HFFc6 (cell line): Measurements from ENCODE around the gene MYL10. TPM values are rescaled to one million over a fixed set of nuclear protein-coding genes. Genes with fewer than 3 reads are reported as not detected.
"Not testable (repeated sequence)": the region's sequence is repeated elsewhere in the genome, so short reads cannot be mapped to it uniquely, and the experiment has no call there.

Source experiments
- DNase-seq: peaks from one replicate; pipeline ENCODE4 v3.0.0-alpha.2; 2018
- H3K27ac Mint-ChIP-seq: 2 replicates; pipeline ENCODE4 v1.8.0; 2020; ENCODE audit warnings: mild to moderate bottlenecking, mixed read lengths
- H3K27me3 Mint-ChIP-seq: 2 replicates; pipeline ENCODE4 v1.8.0; 2021; ENCODE audit warnings: mild to moderate bottlenecking, moderate library complexity, mixed read lengths; ENCODE audit not compliant: insufficient read depth
- H3K36me3 Mint-ChIP-seq: 2 replicates; pipeline ENCODE4 v1.8.0; 2021; ENCODE audit warnings: low read depth, mixed read lengths
- H3K4me1 Mint-ChIP-seq: 2 replicates; pipeline ENCODE4 v1.8.0; 2020; ENCODE audit warnings: low read depth, mixed read lengths
- H3K4me3 Mint-ChIP-seq: 2 replicates; pipeline ENCODE4 v1.8.0; 2020; ENCODE audit warnings: mild to moderate bottlenecking, moderate library complexity, mixed read lengths
- H3K9me3 Mint-ChIP-seq: 2 replicates; pipeline ENCODE4 v1.8.0; 2020; ENCODE audit warnings: mild to moderate bottlenecking, mixed read lengths
- total RNA-seq, 6 experiments: library from RNA; stranded (reverse); fragmentation: NEBNext Ultra II Directional; extraction: Animal tissue kit (Norgen Biotek cat#: 25700); gene quantifications; 2 replicates in 1 of 6; 3 replicates in 5 of 6; pipeline ENCODE4 v1.2.3, GENCODE V29; 2021
- TF ChIP-seq, protein P1 (sequence below): fragments of 200-600 bp; sonication (generic); IDR thresholded peaks from 2 replicates; pipeline ENCODE4 v1.5.0; 2021; ENCODE audit warnings: antibody characterized with exemption, mild to moderate bottlenecking

MYL10 gene
- total RNA-seq, 6 experiments from 2014 or later: not detected

DNA sequence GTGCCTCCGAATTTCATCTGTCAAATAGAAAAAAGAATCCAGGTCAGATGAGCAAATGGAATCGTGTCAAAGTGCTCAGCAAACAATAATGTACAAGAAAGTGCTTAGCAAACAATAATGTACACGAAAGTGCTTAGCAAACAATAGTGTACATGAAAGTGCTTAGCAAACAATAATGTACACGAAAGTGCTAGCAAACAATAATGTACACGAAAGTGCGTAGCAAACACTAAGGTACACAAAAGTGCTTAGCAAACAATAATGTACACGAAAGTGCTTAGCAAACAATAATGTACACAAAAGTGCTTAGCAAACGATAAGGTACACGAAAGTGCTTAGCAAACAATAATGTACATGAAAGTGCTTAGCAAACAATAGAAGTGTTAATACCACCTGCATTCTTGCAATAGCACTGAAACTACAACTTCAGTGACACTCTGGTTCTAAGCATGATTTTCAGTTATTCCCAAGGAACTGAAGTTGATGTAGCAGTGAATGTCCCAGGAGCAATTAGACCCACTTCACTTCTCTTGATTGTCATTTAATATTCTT lies 33.4 kb upstream of the MYL10 start:
- TF ChIP-seq, protein P1, sequence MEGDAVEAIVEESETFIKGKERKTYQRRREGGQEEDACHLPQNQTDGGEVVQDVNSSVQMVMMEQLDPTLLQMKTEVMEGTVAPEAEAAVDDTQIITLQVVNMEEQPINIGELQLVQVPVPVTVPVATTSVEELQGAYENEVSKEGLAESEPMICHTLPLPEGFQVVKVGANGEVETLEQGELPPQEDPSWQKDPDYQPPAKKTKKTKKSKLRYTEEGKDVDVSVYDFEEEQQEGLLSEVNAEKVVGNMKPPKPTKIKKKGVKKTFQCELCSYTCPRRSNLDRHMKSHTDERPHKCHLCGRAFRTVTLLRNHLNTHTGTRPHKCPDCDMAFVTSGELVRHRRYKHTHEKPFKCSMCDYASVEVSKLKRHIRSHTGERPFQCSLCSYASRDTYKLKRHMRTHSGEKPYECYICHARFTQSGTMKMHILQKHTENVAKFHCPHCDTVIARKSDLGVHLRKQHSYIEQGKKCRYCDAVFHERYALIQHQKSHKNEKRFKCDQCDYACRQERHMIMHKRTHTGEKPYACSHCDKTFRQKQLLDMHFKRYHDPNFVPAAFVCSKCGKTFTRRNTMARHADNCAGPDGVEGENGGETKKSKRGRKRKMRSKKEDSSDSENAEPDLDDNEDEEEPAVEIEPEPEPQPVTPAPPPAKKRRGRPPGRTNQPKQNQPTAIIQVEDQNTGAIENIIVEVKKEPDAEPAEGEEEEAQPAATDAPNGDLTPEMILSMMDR: no peak

DNA sequence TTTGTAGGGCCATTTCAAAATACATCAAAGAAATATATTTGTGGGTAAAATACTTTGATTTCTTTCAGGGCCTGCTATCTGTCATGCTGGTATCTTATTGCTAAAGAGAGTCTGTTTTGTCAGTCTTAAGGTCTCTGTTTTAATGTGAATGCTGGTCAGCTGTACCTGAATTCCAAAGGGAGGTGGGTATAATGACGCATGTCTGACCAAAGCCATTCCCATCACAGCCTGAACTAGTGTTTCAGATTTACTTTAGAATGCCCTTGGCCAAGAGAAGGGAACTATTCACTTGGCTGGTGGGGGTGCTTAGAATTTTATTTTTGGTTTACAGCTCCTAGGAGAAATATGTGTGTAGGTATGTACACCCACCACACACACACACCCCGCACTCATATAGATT lies 30.6 kb upstream of the MYL10 start:
- Mint-ChIP-seq H3K4me3 (no peak overlapping the region), H3K4me1 (no peaks in the 10 kb centered on the region), H3K36me3 (no peaks in the 10 kb centered on the region), H3K9me3 (no peaks in the 10 kb centered on the region), H3K27me3 (peaks cover 24% of the 10 kb centered on the region), H3K27ac (no peak overlapping the region)
- TF ChIP-seq, protein P1: no peak
- no peak for DNase-seq

More for the DNA sequence above, 33.4 kb upstream of the MYL10 start:
- H3K4me3 Mint-ChIP-seq: no peak overlapping the region
- H3K4me1 Mint-ChIP-seq: no peaks in the 10 kb centered on the region
- peaks cover 11% of the 10 kb centered on the region for H3K27me3 Mint-ChIP-seq
- no peak for DNase-seq
- H3K9me3 Mint-ChIP-seq: no peaks in the 10 kb centered on the region
- no peaks in the 10 kb centered on the region for H3K36me3 Mint-ChIP-seq
- no peak overlapping the region for H3K27ac Mint-ChIP-seq

DNA sequence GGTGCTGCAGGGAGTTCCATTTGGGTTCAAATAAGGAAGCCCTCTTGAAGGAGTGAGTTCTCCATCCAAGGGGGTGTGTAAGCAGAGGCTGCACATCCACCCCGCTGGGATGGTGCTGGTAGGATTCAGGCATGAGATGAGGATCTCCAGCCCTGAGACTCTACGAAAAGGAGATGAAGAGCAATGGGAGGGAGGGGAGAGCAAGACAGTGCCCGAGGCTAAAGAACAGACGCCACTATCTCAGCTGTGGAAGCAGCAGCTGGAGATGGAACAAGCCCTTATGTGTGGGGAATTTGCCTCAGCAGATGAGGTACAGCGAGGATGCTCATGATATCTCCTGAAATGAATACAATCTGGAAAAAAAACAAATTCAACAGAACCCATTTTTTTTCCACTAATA lies 28.1 kb upstream of the MYL10 start:
- peaks cover 29% of the 10 kb centered on the region for H3K27me3 Mint-ChIP-seq
- no peak overlapping the region for H3K4me3 Mint-ChIP-seq
- H3K4me1 Mint-ChIP-seq: no peaks in the 10 kb centered on the region
- H3K36me3 Mint-ChIP-seq: no peaks in the 10 kb centered on the region
- H3K9me3 Mint-ChIP-seq: no peaks in the 10 kb centered on the region
- DNase-seq: no peak
- TF ChIP-seq, protein P1: no peak
- H3K27ac Mint-ChIP-seq: no peak overlapping the region

DNA sequence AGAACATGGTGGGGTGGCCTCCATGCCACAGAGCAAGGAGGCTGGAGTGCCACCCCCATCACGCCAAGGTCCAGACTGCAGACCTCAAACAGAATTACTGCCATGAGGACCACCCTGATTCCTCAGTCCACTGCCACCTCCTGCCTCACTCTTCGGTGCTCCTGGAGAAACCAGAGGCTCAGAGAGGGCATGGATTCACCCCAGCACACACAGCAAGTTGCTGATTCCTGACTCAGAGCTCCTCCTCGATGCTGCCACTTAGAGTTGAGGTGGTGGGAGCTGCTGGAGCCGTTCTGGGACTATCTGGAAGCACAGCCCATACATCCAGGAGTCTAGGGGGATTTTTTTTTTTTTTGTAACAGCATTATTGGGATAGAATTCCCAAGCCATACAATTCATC lies 22.0 kb upstream of the MYL10 start:
- no peak overlapping the region for H3K27ac Mint-ChIP-seq
- DNase-seq: no peak
- H3K9me3 Mint-ChIP-seq: no peaks in the 10 kb centered on the region
- peaks cover 24% of the 10 kb centered on the region; the same call in 1 of the 2 replicates for H3K4me1 Mint-ChIP-seq
- TF ChIP-seq, protein P1: no peak
- peaks cover 16% of the 10 kb centered on the region for H3K27me3 Mint-ChIP-seq
- H3K36me3 Mint-ChIP-seq: no peaks in the 10 kb centered on the region
- H3K4me3 Mint-ChIP-seq: no peak overlapping the region; the same call in 1 of the 2 replicates

DNA sequence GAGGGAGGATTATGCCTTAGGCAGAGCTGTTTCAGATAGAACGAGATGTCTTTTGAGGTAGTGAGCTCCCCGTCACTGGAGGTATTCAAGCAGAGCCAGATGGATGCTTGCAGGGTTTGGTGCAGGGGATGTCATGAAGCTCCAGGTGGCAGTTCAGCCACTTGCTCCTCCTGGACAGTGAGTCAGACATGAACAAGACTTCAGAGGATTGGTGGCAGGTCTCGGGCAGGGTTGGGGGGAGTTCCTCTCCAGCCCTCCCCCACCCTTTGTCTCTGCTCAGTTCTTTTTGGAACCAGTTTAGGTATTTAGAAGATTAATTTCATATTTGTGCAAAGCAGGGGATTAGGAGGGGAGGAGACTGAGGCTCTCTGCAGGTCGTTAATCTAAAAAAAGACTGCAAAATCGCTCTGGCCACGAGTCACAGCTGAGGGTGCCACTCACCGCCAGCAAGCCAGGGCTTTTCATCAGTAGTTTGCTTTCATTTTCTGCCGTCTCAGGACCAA lies 21.5 kb upstream of the MYL10 start:
- H3K36me3 Mint-ChIP-seq: no peaks in the 10 kb centered on the region
- H3K4me3 Mint-ChIP-seq: no peak overlapping the region; the same call in 1 of the 2 replicates
- H3K4me1 Mint-ChIP-seq: peaks cover 24% of the 10 kb centered on the region; the same call in 1 of the 2 replicates
- no peaks in the 10 kb centered on the region for H3K9me3 Mint-ChIP-seq
- TF ChIP-seq, protein P1: no peak
- peaks cover 13% of the 10 kb centered on the region for H3K27me3 Mint-ChIP-seq
- H3K27ac Mint-ChIP-seq: no peak overlapping the region
- DNase-seq: no peak

DNA sequence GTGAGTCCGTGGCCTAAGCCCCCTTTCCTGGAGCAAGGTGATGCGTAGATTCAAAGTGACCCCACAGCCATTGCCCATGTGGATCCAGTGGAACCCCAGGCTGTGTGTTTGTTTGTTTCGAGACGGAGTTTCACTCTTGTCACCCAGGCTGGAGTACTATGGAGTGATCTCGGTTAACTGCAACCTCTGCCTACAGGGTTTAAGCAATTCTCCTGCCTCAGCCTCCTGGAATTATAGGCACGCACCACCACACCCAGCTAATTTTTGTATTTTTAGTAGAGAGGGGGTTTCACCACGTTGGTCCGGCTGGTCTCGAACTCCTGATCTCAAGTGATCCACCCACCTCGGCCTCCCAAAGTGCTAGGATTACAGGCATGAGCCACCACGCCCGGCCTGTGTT lies 18.8 kb upstream of the MYL10 start:
- not testable (repeated sequence) for H3K27ac Mint-ChIP-seq, H3K4me3 Mint-ChIP-seq, H3K9me3 Mint-ChIP-seq, H3K36me3 Mint-ChIP-seq, DNase-seq
- peaks cover 33% of the 10 kb centered on the region; the same call in 1 of the 2 replicates for H3K4me1 Mint-ChIP-seq
- peaks cover 14% of the 10 kb centered on the region for H3K27me3 Mint-ChIP-seq
